ENCODE data around the gene SPATA21.

- TF ChIP-seq POLR2AphosphoS5 (IDR thresholded peaks at IDR 0.05; ENCODE audit: borderline replicate concordance, low read depth, low read length) (no peak), EZH2 (IDR thresholded peaks at IDR 0.05) (no peak)
These were observed 61.5 kb downstream of the SPATA21 start for GRCh38 chr1:16375521-16376340.
